Measurements from ENCODE around the gene GPR176.
"Not testable (repeated sequence)": the region's sequence is repeated elsewhere in the genome, so short reads cannot be mapped to it uniquely, and the experiment has no call there.

GPR176 gene

GRCh38 chr15:39904115-39904514 lies 16.0 kb downstream of the GPR176 start:
- TF ChIP-seq, protein P1, sequence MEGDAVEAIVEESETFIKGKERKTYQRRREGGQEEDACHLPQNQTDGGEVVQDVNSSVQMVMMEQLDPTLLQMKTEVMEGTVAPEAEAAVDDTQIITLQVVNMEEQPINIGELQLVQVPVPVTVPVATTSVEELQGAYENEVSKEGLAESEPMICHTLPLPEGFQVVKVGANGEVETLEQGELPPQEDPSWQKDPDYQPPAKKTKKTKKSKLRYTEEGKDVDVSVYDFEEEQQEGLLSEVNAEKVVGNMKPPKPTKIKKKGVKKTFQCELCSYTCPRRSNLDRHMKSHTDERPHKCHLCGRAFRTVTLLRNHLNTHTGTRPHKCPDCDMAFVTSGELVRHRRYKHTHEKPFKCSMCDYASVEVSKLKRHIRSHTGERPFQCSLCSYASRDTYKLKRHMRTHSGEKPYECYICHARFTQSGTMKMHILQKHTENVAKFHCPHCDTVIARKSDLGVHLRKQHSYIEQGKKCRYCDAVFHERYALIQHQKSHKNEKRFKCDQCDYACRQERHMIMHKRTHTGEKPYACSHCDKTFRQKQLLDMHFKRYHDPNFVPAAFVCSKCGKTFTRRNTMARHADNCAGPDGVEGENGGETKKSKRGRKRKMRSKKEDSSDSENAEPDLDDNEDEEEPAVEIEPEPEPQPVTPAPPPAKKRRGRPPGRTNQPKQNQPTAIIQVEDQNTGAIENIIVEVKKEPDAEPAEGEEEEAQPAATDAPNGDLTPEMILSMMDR (IDR thresholded peaks at IDR 0.05; ENCODE audit: low read depth, low read length), result no peak

GRCh38 chr15:39898317-39898716 lies 21.7 kb downstream of the GPR176 start:
- DNase-seq (ENCODE audit: low read depth, low spot score), result no peak
- TF ChIP-seq, protein P1 (IDR thresholded peaks at IDR 0.05; ENCODE audit: low read depth, low read length), result no peak
- in situ Hi-C loops (cut with HindIII; ENCODE audit: low sequenced_read_pairs), result no loop called here
- H3K4me3 ChIP-seq (ENCODE audit: low read depth, low read length), result no peak overlapping the region

More at GRCh38 chr15:39904115-39904514, 16.0 kb downstream of the GPR176 start:
- in situ Hi-C loops (cut with HindIII; ENCODE audit: low sequenced_read_pairs), result no loop called here
- no peak for DNase-seq (ENCODE audit: low read depth, low spot score)
- no peak overlapping the region for H3K4me3 ChIP-seq (ENCODE audit: low read depth, low read length)

GRCh38 chr15:39896846-39897245 lies 23.2 kb downstream of the GPR176 start:
- TF ChIP-seq, protein P1 (IDR thresholded peaks at IDR 0.05; ENCODE audit: low read depth, low read length), result no peak
- peak; percentile 60 for DNase-seq (ENCODE audit: low read depth, low spot score)
- H3K4me3 ChIP-seq (ENCODE audit: low read depth, low read length), result no peak overlapping the region
- in situ Hi-C loops (cut with HindIII; ENCODE audit: low sequenced_read_pairs), result no loop called here

DNA sequence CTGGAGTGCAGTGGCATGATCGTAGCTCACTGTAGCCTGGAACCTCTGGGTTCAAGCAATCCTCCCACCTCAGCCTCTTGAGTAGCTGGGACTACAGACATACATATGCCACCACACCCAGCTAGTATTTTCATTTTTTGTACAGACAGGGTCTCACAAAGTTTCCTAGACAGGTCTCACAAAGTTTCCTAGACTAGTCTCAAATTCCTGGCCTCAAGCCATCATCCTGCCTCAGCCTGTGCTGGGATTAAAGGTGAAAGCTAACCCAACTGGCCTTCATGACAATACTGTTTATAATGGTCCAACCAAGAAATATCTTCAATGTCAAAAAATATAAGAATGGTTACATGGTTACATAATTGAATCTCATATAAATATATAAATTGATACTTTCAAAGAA lies 24.0 kb downstream of the GPR176 start:
- TF ChIP-seq, protein P1 (IDR thresholded peaks at IDR 0.05; ENCODE audit: low read depth, low read length), result no peak
- in situ Hi-C loops (cut with HindIII; ENCODE audit: low sequenced_read_pairs), result no loop called here
- H3K4me3 ChIP-seq (ENCODE audit: low read depth, low read length), result no peak overlapping the region
- DNase-seq (ENCODE audit: low read depth, low spot score), result no peak

GRCh38 chr15:39893051-39893450 lies 27.0 kb downstream of the GPR176 start:
- H3K4me3 ChIP-seq (ENCODE audit: low read depth, low read length); DNase-seq (ENCODE audit: low read depth, low spot score); in situ Hi-C loops (cut with HindIII; ENCODE audit: low sequenced_read_pairs): not testable (repeated sequence)

DNA sequence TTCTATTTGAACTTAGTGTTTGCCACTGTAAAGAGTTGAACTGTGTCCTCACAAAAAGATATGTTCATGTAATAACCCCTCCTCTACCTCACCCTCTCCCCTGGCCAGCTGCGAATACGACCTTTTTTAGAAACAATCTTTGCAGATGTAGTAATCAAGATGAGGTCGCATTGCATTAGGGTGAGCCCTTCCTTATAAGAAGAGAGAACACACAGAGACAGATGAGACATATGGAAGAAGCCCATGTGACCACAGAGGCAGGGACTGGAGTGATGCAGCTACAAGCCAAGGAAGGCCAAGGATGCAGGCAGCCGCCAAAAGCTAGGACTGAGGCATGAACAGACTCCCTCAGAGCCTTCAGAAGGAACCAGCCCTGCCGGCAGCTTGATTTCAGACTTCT lies 27.6 kb downstream of the GPR176 start:
- TF ChIP-seq, protein P1 (IDR thresholded peaks at IDR 0.05; ENCODE audit: low read depth, low read length), result no peak
- H3K4me3 ChIP-seq (ENCODE audit: low read depth, low read length), result no peak overlapping the region
- DNase-seq (ENCODE audit: low read depth, low spot score), result no peak
- in situ Hi-C loops (cut with HindIII; ENCODE audit: low sequenced_read_pairs), result no loop called here

GRCh38 chr15:39890621-39891020 lies 29.4 kb downstream of the GPR176 start:
- in situ Hi-C loops (cut with HindIII; ENCODE audit: low sequenced_read_pairs), result no loop called here

More at GRCh38 chr15:39890621-39891020, 29.4 kb downstream of the GPR176 start:
- TF ChIP-seq, protein P1 (IDR thresholded peaks at IDR 0.05; ENCODE audit: low read depth, low read length), result no peak
- no peak for DNase-seq (ENCODE audit: low read depth, low spot score)
- H3K4me3 ChIP-seq (ENCODE audit: low read depth, low read length), result no peak overlapping the region

All from astrocyte of the spinal cord (primary cell).